Stomach (tissue), 4 donors: ENCODE results near the gene IDI2.

Experiments
- POLR2A ChIP-seq, 4 donors: fragments of 450-650 bp; IDR thresholded peaks; one replicate each; pipeline ENCODE4 v1.6.1; 2016; ENCODE audit warnings: antibody characterized with exemption in 4 of 4, control low read depth in 2 of 4, mild to moderate bottlenecking in 1 of 4, moderate library complexity in 1 of 4
- POLR2AphosphoS5 ChIP-seq, 3 donors: sonication (generic); formaldehyde crosslinking; IDR thresholded peaks; one replicate each; pipeline ENCODE4 v1.6.1; 2016; ENCODE audit warnings: antibody characterized with exemption in 3 of 3
- TF ChIP-seq, protein P1 (sequence below), 7 experiments: fragments of 450-650 bp in 4 of 7; fragments of 200-600 bp in 3 of 7; sonication (generic) in 3 of 7; IDR thresholded peaks; one replicate each; pipeline ENCODE4 v1.5.1; 2016 to 2019; ENCODE audit warnings: antibody characterized with exemption in 7 of 7, control low read depth in 2 of 7, mild to moderate bottlenecking in 1 of 7

DNA sequence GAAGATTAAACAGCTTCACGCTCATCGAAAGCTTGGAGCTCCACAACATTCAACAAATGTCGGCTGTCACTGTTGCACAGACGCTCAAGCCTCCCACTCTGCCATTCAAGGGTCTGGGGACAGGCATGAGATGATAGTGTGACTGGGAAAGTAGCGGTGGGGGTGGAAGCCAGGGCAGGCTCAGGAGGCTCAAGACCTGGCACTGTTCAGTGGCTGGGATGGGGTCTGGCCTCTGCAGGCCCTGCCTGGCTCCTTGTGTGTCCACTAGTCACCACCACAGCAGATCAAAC, 50.9 kb downstream of the IDI2 start:
- TF ChIP-seq, protein P1, sequence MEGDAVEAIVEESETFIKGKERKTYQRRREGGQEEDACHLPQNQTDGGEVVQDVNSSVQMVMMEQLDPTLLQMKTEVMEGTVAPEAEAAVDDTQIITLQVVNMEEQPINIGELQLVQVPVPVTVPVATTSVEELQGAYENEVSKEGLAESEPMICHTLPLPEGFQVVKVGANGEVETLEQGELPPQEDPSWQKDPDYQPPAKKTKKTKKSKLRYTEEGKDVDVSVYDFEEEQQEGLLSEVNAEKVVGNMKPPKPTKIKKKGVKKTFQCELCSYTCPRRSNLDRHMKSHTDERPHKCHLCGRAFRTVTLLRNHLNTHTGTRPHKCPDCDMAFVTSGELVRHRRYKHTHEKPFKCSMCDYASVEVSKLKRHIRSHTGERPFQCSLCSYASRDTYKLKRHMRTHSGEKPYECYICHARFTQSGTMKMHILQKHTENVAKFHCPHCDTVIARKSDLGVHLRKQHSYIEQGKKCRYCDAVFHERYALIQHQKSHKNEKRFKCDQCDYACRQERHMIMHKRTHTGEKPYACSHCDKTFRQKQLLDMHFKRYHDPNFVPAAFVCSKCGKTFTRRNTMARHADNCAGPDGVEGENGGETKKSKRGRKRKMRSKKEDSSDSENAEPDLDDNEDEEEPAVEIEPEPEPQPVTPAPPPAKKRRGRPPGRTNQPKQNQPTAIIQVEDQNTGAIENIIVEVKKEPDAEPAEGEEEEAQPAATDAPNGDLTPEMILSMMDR (IDR thresholded peaks at IDR 0.05) = no peak
- no peak for TF ChIP-seq POLR2A (IDR thresholded peaks at IDR 0.05)
- TF ChIP-seq POLR2AphosphoS5 (IDR thresholded peaks at IDR 0.05) = no peak
